GM21367 (cell line): ENCODE measurements around the gene GCDH.
"Not testable (repeated sequence)": the region's sequence is repeated elsewhere in the genome, so short reads cannot be mapped to it uniquely, and the experiment has no call there.

Experiments
- ATAC-seq: cut with Tn5 transposase; IDR thresholded peaks from one replicate; pipeline ENCODE4 v1.9.1; 2021; ENCODE audit not compliant: unreplicated experiment

Gene GCDH

GRCh38 chr19:12899891-12900518 is 9.0 kb downstream of the GCDH start:
- ATAC-seq: peak; percentile 54

GRCh38 chr19:12907166-12907565 is 16.2 kb downstream of the GCDH start:
- no peak for ATAC-seq

GRCh38 chr19:12912571-12912970 is 21.6 kb downstream of the GCDH start:
- ATAC-seq: no peak

GRCh38 chr19:12913011-12913561 is 22.1 kb downstream of the GCDH start:
- no peak for ATAC-seq

GRCh38 chr19:12913851-12914690 is 23.1 kb downstream of the GCDH start:
- no peak for ATAC-seq

GRCh38 chr19:12915860-12916259 is 24.9 kb downstream of the GCDH start:
- not testable (repeated sequence) for ATAC-seq

GRCh38 chr19:12918253-12918652 is 27.3 kb downstream of the GCDH start:
- ATAC-seq: no peak

GRCh38 chr19:12921047-12921446 is 30.1 kb downstream of the GCDH start:
- no peak for ATAC-seq

- no peak for ATAC-seq
Measured at GRCh38 chr19:12922959-12923358, 32.0 kb downstream of the GCDH start.

- no peak for ATAC-seq
Measured at GRCh38 chr19:12924621-12925310, 33.8 kb downstream of the GCDH start.

- no peak for ATAC-seq
Measured at GRCh38 chr19:12930002-12930645, 39.2 kb downstream of the GCDH start.

GRCh38 chr19:12932392-12933286 is 41.7 kb downstream of the GCDH start:
- ATAC-seq: no peak

GRCh38 chr19:12933287-12934072 is 42.5 kb downstream of the GCDH start, which contains the start of gene FARSA:
TSS of gene FARSA (minus strand) at chr19:12933711. CDS start at chr19:12933696, 15 bp downstream.
- peak; percentile 29 for ATAC-seq

GRCh38 chr19:12935071-12935470 is 44.1 kb downstream of the GCDH start:
- no peak for ATAC-seq

GRCh38 chr19:12936582-12936981 is 45.6 kb downstream of the GCDH start:
- no peak for ATAC-seq

GRCh38 chr19:12937093-12937926 is 46.4 kb downstream of the GCDH start:
- ATAC-seq: no peak

GRCh38 chr19:12937927-12938778 is 47.2 kb downstream of the GCDH start, which contains the start of gene CALR:
TSS of gene CALR (plus strand) at chr19:12938609. CDS start at chr19:12938680, 71 bp downstream.
- peak; percentile 60 for ATAC-seq
